GM12878 (cell line): ENCODE results near the gene SMARCC1.

Experiments used
- CTCF ChIP-seq, 3 experiments: IDR thresholded peaks in 2 of 3; conservative IDR thresholded peaks in 1 of 3; 2 replicates each; pipeline ENCODE4 v1.5.1; 2011; ENCODE audit warnings: low read depth in 3 of 3, low read length in 3 of 3, mild to moderate bottlenecking in 3 of 3, control low read depth in 2 of 3, moderate library complexity in 2 of 3, inconsistent platforms in 1 of 3, mixed read lengths in 1 of 3; ENCODE audit not compliant: control insufficient read depth in 2 of 3, insufficient read depth in 1 of 3; ENCODE audit errors: extremely low read depth in 1 of 3
- IKZF1 ChIP-seq: fragments of 450-650 bp; conservative IDR thresholded peaks from 2 replicates; pipeline ENCODE4 v1.6.1; 2017; ENCODE audit warnings: antibody characterized with exemption, mild to moderate bottlenecking
- SIN3A ChIP-seq: IDR thresholded peaks from 2 replicates; pipeline ENCODE4 v1.6.1; 2012; ENCODE audit warnings: low read depth, low read length, improper control_type of control experiment
- SMAD1 ChIP-seq: fragments of 450-650 bp; IDR thresholded peaks from 2 replicates; pipeline ENCODE4 v1.6.1; 2018; ENCODE audit warnings: mild to moderate bottlenecking, low read depth; ENCODE audit not compliant: partially characterized antibody
- SRF ChIP-seq, 2 experiments: IDR thresholded peaks; 2 replicates each; pipeline ENCODE4 v1.6.1; 2011; ENCODE audit warnings: low read depth in 2 of 2, low read length in 2 of 2, mild to moderate bottlenecking in 1 of 2, moderate library complexity in 1 of 2
- SUZ12 ChIP-seq: fragments of 200-600 bp; sonication (generic); IDR thresholded peaks from one replicate; pipeline ENCODE4 v1.6.1; 2018; ENCODE audit warnings: antibody characterized with exemption, mild to moderate bottlenecking; ENCODE audit not compliant: unreplicated experiment

- TF ChIP-seq CTCF (IDR thresholded peaks at IDR 0.05 in 2 of 3, conservative IDR thresholded peaks at IDR 0.05 in 1 of 3; ENCODE audit: control insufficient read depth in 2 of 3, extremely low read depth in 1 of 3, insufficient read depth in 1 of 3, low read depth in 3 of 3, low read length in 3 of 3) (no peak), SIN3A (no peak), SRF (IDR thresholded peaks at IDR 0.05; ENCODE audit: low read depth in 2 of 2, low read length in 2 of 2) (no peak), SUZ12 (no peak), SMAD1 (no peak), IKZF1 (no peak)
These were observed 129.6 kb downstream of the SMARCC1 start for GRCh38 chr3:47652142-47652541.
